Endothelial cell of umbilical vein (primary cell): ENCODE results near the gene PCGF3. TPM values are rescaled to one million over a fixed set of nuclear protein-coding genes. Genes with fewer than 3 reads are reported as not detected.

Experiments used
- BruUV-seq: library from RNA; stranded (reverse); fragments of 400-500 nt; replicated peaks from 2 replicates; lab custom pipeline; 2021; lab: Mats Ljungman, UMichigan
- CTCF ChIA-PET: fragments of 300-600, 350-600 bp; sonication (Branson Sonifier 250); formaldehyde crosslinking; loops from one replicate; lab custom pipeline; 2021; ENCODE audit warnings: antibody characterized with exemption, inconsistent platforms; lab: Charles Lee
- POLR2A ChIA-PET: fragments of 300-600, 350-600 bp; sonication (Branson Sonifier 250); formaldehyde crosslinking; loops from one replicate; lab custom pipeline; 2021; ENCODE audit warnings: antibody characterized with exemption, inconsistent platforms; lab: Charles Lee
- DNase-seq: peaks from one replicate; pipeline ENCODE4 v3.0.0-alpha.2; 2011; ENCODE audit warnings: low read depth, low spot score
- FAIRE-seq: peaks from 2 replicates; lab custom pipeline; 2011; peaks lifted over from hg19 to GRCh38; lab: Jason Lieb, UNC
- H2AFZ ChIP-seq: 2 replicates; pipeline ENCODE4 v1.6.0; 2012; ENCODE audit warnings: low read depth, low read length, control low read depth, inconsistent platforms
- H3K27ac ChIP-seq: 2 replicates; pipeline ENCODE4 v1.5.1; 2011; ENCODE audit warnings: low read depth, mild to moderate bottlenecking, control low read depth, low read length, moderate library complexity; ENCODE audit not compliant: insufficient read depth
- H3K27me3 ChIP-seq, 2 experiments: 2 replicates each; pipeline versions ENCODE4 v1.6.0 to v1.6.1; 2011; ENCODE audit warnings: low read length in 2 of 2, mixed read lengths in 1 of 2; ENCODE audit not compliant: control insufficient read depth in 2 of 2, insufficient read depth in 2 of 2
- H3K36me3 ChIP-seq, 2 experiments: 2 replicates in 1 of 2; 3 replicates in 1 of 2; pipeline ENCODE4 v1.5.1; 2011; ENCODE audit warnings: low read length in 2 of 2, mild to moderate bottlenecking in 1 of 2, moderate library complexity in 1 of 2; ENCODE audit not compliant: control insufficient read depth in 2 of 2, insufficient read depth in 2 of 2; ENCODE audit errors: extremely low read depth in 1 of 2
- H3K4me1 ChIP-seq: 3 replicates; pipeline ENCODE4 v1.5.1; 2011; ENCODE audit warnings: mild to moderate bottlenecking, low read length; ENCODE audit not compliant: control insufficient read depth, insufficient read depth; ENCODE audit errors: extremely low read depth
- H3K4me2 ChIP-seq: 2 replicates; pipeline ENCODE4 v1.6.1; 2011; ENCODE audit warnings: low read length, control low read depth, mixed read lengths; ENCODE audit not compliant: insufficient read depth
- H3K4me3 ChIP-seq, 3 experiments: fragments of 200-600 bp in 1 of 3; sonication (generic), shearing (Covaris generic) in 1 of 3; replicated peaks in 1 of 3; 2 replicates each; pipeline ENCODE4 v1.5.1; 2011 to 2016; ENCODE audit warnings: control low read depth in 3 of 3, low read length in 3 of 3, mild to moderate bottlenecking in 2 of 3, inconsistent platforms in 1 of 3, low read depth in 1 of 3, moderate library complexity in 1 of 3; ENCODE audit not compliant: insufficient read depth in 1 of 3
- H3K79me2 ChIP-seq: 2 replicates; pipeline ENCODE4 v1.6.0; 2012; ENCODE audit warnings: low read length, inconsistent platforms; ENCODE audit not compliant: control insufficient read depth, insufficient read depth
- H3K9ac ChIP-seq: replicated peaks from 2 replicates; pipeline ENCODE3; 2011; ENCODE audit warnings: low read length, control low read depth; ENCODE audit not compliant: insufficient read depth; ENCODE audit errors: extremely low read depth
- H3K9me1 ChIP-seq: replicated peaks from 3 replicates; pipeline ENCODE4 v1.6.0; 2011; ENCODE audit warnings: mild to moderate bottlenecking, low read length; ENCODE audit not compliant: control insufficient read depth, insufficient read depth; ENCODE audit errors: extremely low read depth
- H3K9me3 ChIP-seq: replicated peaks from 2 replicates; pipeline ENCODE4 v1.5.1; 2012; ENCODE audit warnings: low read length, inconsistent platforms; ENCODE audit not compliant: control insufficient read depth, insufficient read depth
- H4K20me1 ChIP-seq: replicated peaks from 2 replicates; pipeline ENCODE3; 2011; ENCODE audit warnings: mild to moderate bottlenecking, low read length; ENCODE audit not compliant: control insufficient read depth, insufficient read depth; ENCODE audit errors: extremely low read depth
- EZH2 ChIP-seq: IDR thresholded peaks from 2 replicates; pipeline ENCODE4 v1.6.1; 2012; ENCODE audit warnings: borderline replicate concordance, low read depth, mild to moderate bottlenecking, moderate library complexity, low read length, inconsistent platforms; ENCODE audit not compliant: severe bottlenecking
- FOS ChIP-seq: IDR thresholded peaks from 2 replicates; pipeline ENCODE4 v1.6.1; 2011; ENCODE audit warnings: mild to moderate bottlenecking, low read length, moderate library complexity, borderline replicate concordance; ENCODE audit not compliant: insufficient read depth
- GATA2 ChIP-seq: IDR thresholded peaks from 2 replicates; pipeline ENCODE4 v1.7.0; 2011; ENCODE audit warnings: low read depth, mild to moderate bottlenecking, moderate library complexity, mixed read lengths, low read length; ENCODE audit not compliant: insufficient read length, insufficient read depth
- JUN ChIP-seq: IDR thresholded peaks from 2 replicates; pipeline ENCODE4 v1.6.1; 2011; ENCODE audit warnings: borderline replicate concordance, low read depth; ENCODE audit not compliant: insufficient read length, insufficient read depth
- MAX ChIP-seq: IDR thresholded peaks from 2 replicates; pipeline ENCODE4 v1.6.1; 2011; ENCODE audit not compliant: insufficient read depth, insufficient read length
- MYC ChIP-seq: IDR thresholded peaks from one replicate; pipeline ENCODE4 v1.6.1; 2011; ENCODE audit warnings: mild to moderate bottlenecking, low read depth, low read length
- POLR2A ChIP-seq: IDR thresholded peaks from 2 replicates; pipeline ENCODE4 v1.6.1; 2012; ENCODE audit warnings: low read depth, mild to moderate bottlenecking, control low read depth, low read length
- POLR2AphosphoS5 ChIP-seq: IDR thresholded peaks from 2 replicates; pipeline ENCODE4 v1.6.1; 2012; ENCODE audit warnings: low read depth, mild to moderate bottlenecking, control low read depth, low read length, moderate library complexity; ENCODE audit not compliant: insufficient read depth
- dilution Hi-C: fragments of 300-500 bp; cut with MboI; formaldehyde crosslinking; loops from one replicate; pipeline ENCODE4 v1.15.0; 2019; ENCODE audit warnings: low sequenced_read_pairs; ENCODE audit not compliant: extremely low pct_ligation_motif_present
- intact Hi-C: fragments of 100-400 bp; cut with micrococcal nuclease; formaldehyde crosslinking; loops from one replicate; pipeline ENCODE4 v1.10.0; 2022
- polyA plus RNA-seq, 4 experiments: library from polyadenylated mRNA; depleted of rRNA in 3 of 4; stranded (reverse) in 3 of 4; unstranded in 1 of 4; fragments of >200 nt; gene quantifications; 2 replicates each; pipeline versions ENCODE4 v1.2.1 to v1.2.3, GENCODE V29; 2011 to 2012; ENCODE audit warnings: missing spikeins in 1 of 4
- total RNA-seq: library from RNA; stranded (reverse); gene quantifications from 2 replicates; pipeline ENCODE4 v1.2.3, GENCODE V29; 2021
- TF ChIP-seq, protein P1 (sequence below), 2 donors: IDR thresholded peaks; 1 replicate in 1 of 2; 2 replicates in 1 of 2; pipeline ENCODE4 v1.5.1; 2011; ENCODE audit warnings: low read length in 2 of 2, mild to moderate bottlenecking in 2 of 2, moderate library complexity in 2 of 2, control low read depth in 1 of 2, inconsistent platforms in 1 of 2, low read depth in 1 of 2; ENCODE audit not compliant: insufficient read depth in 1 of 2; ENCODE audit errors: extremely low read depth in 1 of 2

Gene PCGF3
- total and polyA plus RNA-seq, 2 donors (not counting 3 experiments of a cell fraction or from before 2014, with no cell fraction given): 70.2 to 91.8 TPM

DNA sequence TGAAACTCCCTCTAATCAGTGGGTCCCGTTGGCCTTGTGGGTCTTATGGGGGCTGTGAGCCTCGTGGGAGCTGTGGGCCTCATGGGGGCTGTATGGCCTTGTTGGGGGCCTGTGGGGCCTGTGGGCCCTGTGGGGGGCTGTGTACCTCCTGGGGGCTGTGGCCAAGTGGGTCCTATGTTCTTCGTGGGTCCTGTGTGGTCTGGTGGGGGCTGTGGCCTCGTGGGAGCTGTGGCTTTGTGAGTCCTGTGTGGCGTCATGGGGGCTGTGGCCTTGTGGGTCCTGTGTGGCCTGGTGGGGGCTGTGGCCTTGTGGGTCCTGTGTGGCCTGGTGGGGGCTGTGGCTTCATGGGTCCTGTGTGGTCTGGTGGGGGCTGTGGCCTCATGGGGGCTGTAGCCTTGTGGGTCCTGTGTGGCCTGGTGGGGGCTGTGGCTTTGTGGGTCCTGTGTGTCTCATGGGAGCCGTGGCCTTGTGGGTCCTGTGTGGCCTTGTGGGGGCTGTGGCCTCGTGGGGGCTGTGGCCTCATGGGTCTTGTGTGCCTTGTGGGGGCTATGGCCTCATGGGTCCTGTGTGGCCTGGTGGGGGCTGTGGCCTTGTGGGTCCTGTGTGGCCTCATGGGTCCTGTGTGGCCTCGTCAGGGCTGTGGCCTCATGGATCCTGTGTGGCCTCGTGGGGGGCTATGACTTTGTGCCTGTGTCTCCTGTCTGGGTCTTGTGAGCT is 7.4 kb downstream of the PCGF3 start:
- peaks cover 6% of the 10 kb centered on the region for H3K4me1 ChIP-seq
- CTCF ChIA-PET: no interaction called here
- peaks cover 85% of the 10 kb centered on the region for H3K79me2 ChIP-seq
- no peaks in the 10 kb centered on the region for H3K9me3 ChIP-seq
- DNase-seq (no peak), FAIRE-seq (no peak)
- H3K9ac ChIP-seq: no peak overlapping the region
- intact Hi-C loops: no loop called here
- BruUV-seq: no TSS peak
- H3K4me3 ChIP-seq: no peak overlapping the region
- no peak overlapping the region for H3K4me2 ChIP-seq
- POLR2A ChIA-PET: no interaction called here
- H4K20me1 ChIP-seq: peaks cover 8% of the 10 kb centered on the region
- no peak overlapping the region for H2AFZ ChIP-seq
- TF ChIP-seq EZH2: no peak
- no peak for TF ChIP-seq GATA2
- no peak for TF ChIP-seq MAX
- TF ChIP-seq MYC: no peak
- no peak for TF ChIP-seq POLR2AphosphoS5
- TF ChIP-seq POLR2A: no peak
- no peak for TF ChIP-seq FOS
- TF ChIP-seq JUN: no peak
- TF ChIP-seq, protein P1, sequence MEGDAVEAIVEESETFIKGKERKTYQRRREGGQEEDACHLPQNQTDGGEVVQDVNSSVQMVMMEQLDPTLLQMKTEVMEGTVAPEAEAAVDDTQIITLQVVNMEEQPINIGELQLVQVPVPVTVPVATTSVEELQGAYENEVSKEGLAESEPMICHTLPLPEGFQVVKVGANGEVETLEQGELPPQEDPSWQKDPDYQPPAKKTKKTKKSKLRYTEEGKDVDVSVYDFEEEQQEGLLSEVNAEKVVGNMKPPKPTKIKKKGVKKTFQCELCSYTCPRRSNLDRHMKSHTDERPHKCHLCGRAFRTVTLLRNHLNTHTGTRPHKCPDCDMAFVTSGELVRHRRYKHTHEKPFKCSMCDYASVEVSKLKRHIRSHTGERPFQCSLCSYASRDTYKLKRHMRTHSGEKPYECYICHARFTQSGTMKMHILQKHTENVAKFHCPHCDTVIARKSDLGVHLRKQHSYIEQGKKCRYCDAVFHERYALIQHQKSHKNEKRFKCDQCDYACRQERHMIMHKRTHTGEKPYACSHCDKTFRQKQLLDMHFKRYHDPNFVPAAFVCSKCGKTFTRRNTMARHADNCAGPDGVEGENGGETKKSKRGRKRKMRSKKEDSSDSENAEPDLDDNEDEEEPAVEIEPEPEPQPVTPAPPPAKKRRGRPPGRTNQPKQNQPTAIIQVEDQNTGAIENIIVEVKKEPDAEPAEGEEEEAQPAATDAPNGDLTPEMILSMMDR (IDR thresholded peaks at IDR 0.05; ENCODE audit: extremely low read depth in 1 of 2, insufficient read depth in 1 of 2, low read depth in 1 of 2, low read length in 2 of 2): no peak
- dilution Hi-C loops: no loop called here
- H3K27ac ChIP-seq: no peak overlapping the region
- peaks cover 2 to 9% of the 10 kb centered on the region in 2 experiments for H3K36me3 ChIP-seq
- H3K9me1 ChIP-seq: no peaks in the 10 kb centered on the region
- no peaks in the 10 kb centered on the region for H3K27me3 ChIP-seq
